Naive thymus-derived CD8-positive, alpha-beta T cell (primary cell): ENCODE data around the gene SBNO2. TPM values are rescaled to one million over a fixed set of nuclear protein-coding genes. Genes with fewer than 3 reads are reported as not detected.

Source experiments
- ATAC-seq, 2 donors: fragments of 150-1000 bp; cut with Tn5 transposase in 1 of 2; sonication (Bioruptor Pico), chemical (Tn5 transposase) in 1 of 2; 1 replicate in 1 of 2; 2 replicates in 1 of 2; pipeline ENCODE4 v1.10.0; 2021; ENCODE audit warnings: mild to moderate bottlenecking in 2 of 2, moderate library complexity in 2 of 2
- POLR2A ChIA-PET: fragments of 350-600 bp; sonication (Branson Sonifier 250); formaldehyde crosslinking; loops from one replicate; lab custom pipeline; 2021; ENCODE audit warnings: antibody characterized with exemption; lab: Charles Lee
- DNase-seq, 10 donors: peaks; one replicate each; pipeline versions ENCODE4 v3.0.0 to v3.0.0-alpha.2; 2020 to 2022
- H3K27ac Mint-ChIP-seq, 10 donors: one replicate each; pipeline ENCODE4 v1.8.0; 2020 to 2022; ENCODE audit warnings: mild to moderate bottlenecking in 10 of 10, mixed read lengths in 10 of 10, moderate library complexity in 4 of 10, inconsistent platforms in 1 of 10
- H3K27me3 Mint-ChIP-seq, 5 donors: one replicate each; pipeline ENCODE4 v1.8.0; 2021 to 2022; ENCODE audit warnings: mixed read lengths in 5 of 5
- H3K36me3 Mint-ChIP-seq, 3 donors: one replicate each; pipeline ENCODE4 v1.8.0; 2020 to 2022; ENCODE audit warnings: mixed read lengths in 3 of 3, mild to moderate bottlenecking in 2 of 3, inconsistent platforms in 1 of 3
- H3K4me1 Mint-ChIP-seq, 4 donors: one replicate each; pipeline ENCODE4 v1.8.0; 2021 to 2022; ENCODE audit warnings: mixed read lengths in 4 of 4
- H3K4me3 Mint-ChIP-seq, 10 donors: one replicate each; pipeline ENCODE4 v1.8.0; 2020 to 2022; ENCODE audit warnings: mild to moderate bottlenecking in 10 of 10, mixed read lengths in 10 of 10, moderate library complexity in 6 of 10, inconsistent platforms in 1 of 10
- H3K9me3 Mint-ChIP-seq, 9 donors: one replicate each; pipeline ENCODE4 v1.8.0; 2020 to 2022; ENCODE audit warnings: mixed read lengths in 9 of 9, mild to moderate bottlenecking in 3 of 9, inconsistent platforms in 1 of 9, moderate library complexity in 1 of 9
- polyA plus RNA-seq, 3 donors: library from polyadenylated mRNA; unstranded; fragments of 300-500 nt; fragmentation: Illumina TruSeq; gene quantifications; one replicate each; pipeline ENCODE4 v1.2.3, GENCODE V29; 2021
- total RNA-seq, 8 experiments: library from RNA in 2 of 8; stranded (reverse) in 2 of 8; gene quantifications; one replicate each; pipeline ENCODE4 v1.2.3 and lab custom pipeline; 2021 to 2026

SBNO2 gene
- total and polyA plus RNA-seq, 5 experiments from 2014 or later, result 0.68 to 82.4 (median 2.3) TPM

DNA sequence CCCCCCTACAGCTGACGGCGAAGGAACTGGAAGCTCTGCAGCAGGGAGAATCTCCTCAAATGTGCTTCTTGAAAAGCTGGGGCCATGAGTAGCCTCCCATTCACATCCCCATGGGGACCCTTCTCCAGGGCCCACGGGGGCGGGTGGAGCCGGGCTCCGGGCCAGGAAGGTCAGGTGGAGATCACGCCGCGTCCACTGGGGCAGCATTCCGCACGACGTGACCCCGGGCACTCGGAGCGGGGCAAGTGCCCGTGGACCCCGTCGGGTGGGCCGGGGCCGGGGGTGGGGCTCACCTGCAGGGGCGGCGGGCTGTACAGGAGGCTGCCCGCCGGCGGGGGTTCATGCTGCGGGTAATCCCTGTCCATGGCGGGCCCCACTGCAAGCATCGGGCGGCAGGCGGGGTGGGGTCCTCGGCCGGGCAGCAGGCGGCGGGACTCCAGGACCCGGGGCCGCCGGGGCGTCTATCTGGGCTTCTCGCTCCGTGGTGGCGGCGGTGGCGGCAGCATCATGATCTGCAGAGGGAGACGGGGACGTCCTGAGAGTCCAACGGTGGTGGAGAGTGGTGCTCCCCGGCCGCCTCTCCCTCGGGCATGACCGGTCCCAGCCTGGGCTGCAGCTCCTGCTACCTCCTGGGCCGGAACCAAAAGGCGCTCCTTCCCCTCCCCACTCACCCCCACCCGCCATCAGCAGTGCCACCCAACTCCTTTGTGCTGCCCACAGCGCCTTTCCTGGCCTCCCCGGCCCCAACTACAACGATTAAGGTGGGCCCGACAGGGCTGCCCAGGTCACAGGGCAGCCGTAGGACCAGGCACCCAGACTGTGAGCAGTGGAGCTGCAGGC lies 20.0 kb downstream of the SBNO2 start:
- H3K9me3 Mint-ChIP-seq, result no peaks in the 10 kb centered on the region
- H3K4me3 Mint-ChIP-seq, result no peak overlapping the region
- H3K4me1 Mint-ChIP-seq, result peaks cover 0 to 8% (median 0%) of the 10 kb centered on the region in 4 donors
- ATAC-seq (no peak), DNase-seq (no peak)
- POLR2A ChIA-PET, result no interaction called here
- H3K27ac Mint-ChIP-seq, result no peak overlapping the region
- H3K36me3 Mint-ChIP-seq, result peaks cover 0 to 14% (median 0%) of the 10 kb centered on the region in 3 donors
- H3K27me3 Mint-ChIP-seq, result no peaks in the 10 kb centered on the region

DNA sequence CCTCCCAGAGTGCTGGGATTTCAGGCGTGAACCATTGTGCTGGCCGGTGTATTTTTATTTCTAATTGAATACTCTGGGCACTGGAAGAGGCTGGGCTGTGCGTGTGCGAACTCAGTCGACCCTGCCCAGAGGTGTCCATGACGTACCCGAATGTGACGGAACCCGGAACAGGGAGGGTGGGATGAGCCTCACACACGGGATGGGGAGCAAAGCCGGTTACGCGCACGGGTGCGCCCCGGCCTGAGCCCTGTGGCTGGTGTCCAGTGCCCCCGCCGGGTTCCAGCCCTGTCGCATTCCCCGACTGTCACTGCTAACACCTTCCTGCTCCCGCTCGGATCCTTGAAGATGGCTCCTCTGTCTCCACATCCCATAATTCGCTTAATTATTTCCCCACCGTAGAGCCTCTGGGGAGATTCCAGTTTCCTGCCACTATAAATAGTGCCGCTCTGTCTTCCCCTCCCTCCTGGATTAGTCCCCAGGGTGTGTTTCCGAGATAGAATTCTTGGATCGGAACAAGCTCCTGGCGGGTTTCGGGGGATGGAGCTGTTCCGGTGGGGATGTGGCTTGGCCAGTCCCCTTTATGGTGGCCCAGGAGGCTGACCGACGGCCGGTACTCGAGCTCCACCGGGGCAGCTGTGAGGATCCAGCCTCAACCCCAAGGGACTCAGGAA lies 22.0 kb downstream of the SBNO2 start:
- no peak for DNase-seq
- Mint-ChIP-seq H3K36me3 (peaks cover 0 to 15% (median 0%) of the 10 kb centered on the region in 3 donors), H3K4me3 (no peak overlapping the region), H3K9me3 (no peaks in the 10 kb centered on the region), H3K27me3 (no peaks in the 10 kb centered on the region), H3K27ac (peak overlapping the region in 1 of 10 donors; percentile 34), H3K4me1 (peaks cover 0 to 4% (median 0%) of the 10 kb centered on the region in 4 donors)
- no peak for ATAC-seq
- POLR2A ChIA-PET, result no interaction called here

DNA sequence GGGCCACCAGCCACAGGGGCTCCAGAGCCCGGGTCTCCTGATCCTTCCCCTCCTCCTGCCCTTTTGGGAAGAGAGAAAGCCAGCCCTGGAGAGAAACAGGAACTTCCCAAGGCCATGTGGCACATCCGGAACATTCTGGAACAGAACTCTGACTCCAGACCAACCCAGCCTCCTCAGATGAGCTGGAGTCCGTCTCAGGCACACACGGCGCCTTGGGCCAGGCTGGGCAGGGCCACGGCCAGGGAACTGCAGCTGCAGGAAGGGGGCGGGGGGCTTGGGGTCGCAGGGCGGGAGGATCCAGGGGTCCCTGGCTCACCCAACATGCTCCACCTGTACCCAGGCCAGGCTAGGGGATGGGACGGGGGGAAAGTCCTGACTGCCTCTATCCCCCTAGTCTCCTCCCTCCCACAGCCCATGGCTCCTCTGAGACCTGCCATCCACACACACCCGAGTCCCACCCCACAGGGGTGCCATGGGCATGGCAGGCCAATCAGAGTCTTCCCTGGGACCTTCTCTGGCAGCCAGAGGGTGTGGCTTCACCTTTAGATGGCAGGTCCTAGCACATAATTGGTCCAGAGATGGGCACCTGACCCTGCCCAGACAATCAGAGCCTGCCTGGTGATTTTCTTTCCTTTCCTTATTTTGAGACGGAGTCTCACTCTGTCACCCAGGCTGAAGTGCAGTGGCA lies 22.9 kb downstream of the SBNO2 start:
- DNase-seq (no peak), ATAC-seq (no peak)
- H3K36me3 Mint-ChIP-seq, result peaks cover 0 to 16% (median 0%) of the 10 kb centered on the region in 3 donors
- H3K4me1 Mint-ChIP-seq, result peaks cover 0 to 2% (median 0%) of the 10 kb centered on the region in 4 donors
- H3K9me3 Mint-ChIP-seq, result no peaks in the 10 kb centered on the region
- no peaks in the 10 kb centered on the region for H3K27me3 Mint-ChIP-seq
- H3K27ac Mint-ChIP-seq, result peak overlapping the region in 1 of 10 donors; percentile 34
- H3K4me3 Mint-ChIP-seq, result no peak overlapping the region
- POLR2A ChIA-PET, result no interaction called here

DNA sequence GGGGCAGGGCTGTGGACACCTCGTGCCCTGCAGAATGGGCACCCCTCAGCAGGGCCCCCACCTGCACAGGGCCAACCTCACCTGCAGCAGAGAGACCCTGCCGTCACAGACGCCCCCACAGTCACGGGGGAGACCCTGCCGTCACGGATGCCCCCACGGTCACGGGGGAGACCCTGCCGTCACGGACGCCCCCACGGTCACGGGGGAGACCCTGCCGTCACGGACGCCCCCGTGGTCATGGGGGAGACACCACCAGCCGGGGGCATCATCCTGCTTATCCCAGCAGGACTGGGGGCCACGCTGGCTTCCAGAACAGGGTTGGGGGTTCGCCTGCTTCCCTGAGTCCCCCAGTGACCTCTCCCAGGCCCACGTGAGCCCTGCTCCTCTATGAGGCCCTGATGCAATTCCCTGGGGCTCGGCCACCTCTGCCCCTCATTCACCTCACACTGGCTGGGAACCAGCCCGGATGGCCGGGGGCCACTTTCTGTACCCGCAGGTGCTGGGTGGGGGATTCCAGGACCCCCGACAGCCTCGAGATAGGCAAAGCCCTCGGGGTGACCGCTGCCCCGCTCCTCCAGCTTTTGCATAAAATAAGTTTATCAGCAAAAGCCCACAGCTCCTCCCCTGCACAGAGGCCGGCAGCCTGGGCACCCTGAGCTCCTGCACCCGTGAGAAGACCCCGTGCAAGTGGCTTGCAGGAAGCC lies 23.6 kb downstream of the SBNO2 start:
- DNase-seq, result no peak
- Mint-ChIP-seq H3K27ac (no peak overlapping the region), H3K4me3 (no peak overlapping the region), H3K9me3 (no peaks in the 10 kb centered on the region), H3K4me1 (peaks cover 0 to 2% (median 0%) of the 10 kb centered on the region in 4 donors), H3K27me3 (no peaks in the 10 kb centered on the region), H3K36me3 (peaks cover 0 to 19% (median 0%) of the 10 kb centered on the region in 3 donors)
- POLR2A ChIA-PET, result no interaction called here
- no peak for ATAC-seq

DNA sequence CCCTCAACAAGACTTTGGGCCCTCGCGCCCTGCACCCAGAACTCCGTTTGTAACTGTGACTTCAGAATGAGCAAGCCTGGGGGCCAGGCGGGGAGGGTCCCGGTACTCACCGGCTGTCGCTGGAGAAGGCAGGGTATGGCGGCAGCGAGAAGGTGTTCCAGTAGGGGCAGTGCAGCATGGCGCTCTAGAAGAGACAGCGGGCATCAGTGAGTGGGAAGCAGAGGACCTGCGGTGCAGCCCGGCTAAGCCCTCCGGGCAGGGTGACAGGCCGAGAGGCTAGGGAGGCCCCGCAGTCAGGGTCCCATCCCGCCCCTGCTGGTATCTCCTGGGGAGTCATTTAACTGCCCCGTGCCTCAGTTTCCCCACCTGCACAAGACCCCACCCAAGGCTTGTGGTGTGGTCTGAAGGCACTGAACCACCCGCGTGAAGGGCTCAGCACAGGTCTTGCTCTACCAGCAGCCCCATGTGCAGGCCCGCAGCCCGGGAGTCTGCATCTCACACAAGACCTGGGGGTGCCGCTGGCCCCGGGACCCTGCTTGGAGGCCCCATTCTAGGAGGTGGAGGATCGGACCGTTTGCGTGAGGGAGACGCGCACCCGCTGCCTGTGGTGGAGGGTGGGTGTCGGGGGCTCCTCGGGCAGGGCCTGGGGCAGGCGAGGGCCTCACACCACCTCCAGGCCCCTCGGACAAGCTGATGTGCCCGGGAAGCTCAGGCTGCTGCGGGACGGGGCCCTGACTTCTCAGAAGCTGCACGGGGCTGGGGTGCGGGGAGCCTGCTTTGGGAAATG lies 24.6 kb downstream of the SBNO2 start:
- peaks cover 0 to 7% (median 6%) of the 10 kb centered on the region in 4 donors for H3K4me1 Mint-ChIP-seq
- POLR2A ChIA-PET, result no interaction called here
- no peaks in the 10 kb centered on the region for H3K27me3 Mint-ChIP-seq
- no peak overlapping the region for H3K27ac Mint-ChIP-seq
- H3K4me3 Mint-ChIP-seq, result no peak overlapping the region
- peaks cover 0 to 27% (median 3%) of the 10 kb centered on the region in 3 donors for H3K36me3 Mint-ChIP-seq
- no peak for DNase-seq
- no peaks in the 10 kb centered on the region for H3K9me3 Mint-ChIP-seq
- ATAC-seq, result no peak

DNA sequence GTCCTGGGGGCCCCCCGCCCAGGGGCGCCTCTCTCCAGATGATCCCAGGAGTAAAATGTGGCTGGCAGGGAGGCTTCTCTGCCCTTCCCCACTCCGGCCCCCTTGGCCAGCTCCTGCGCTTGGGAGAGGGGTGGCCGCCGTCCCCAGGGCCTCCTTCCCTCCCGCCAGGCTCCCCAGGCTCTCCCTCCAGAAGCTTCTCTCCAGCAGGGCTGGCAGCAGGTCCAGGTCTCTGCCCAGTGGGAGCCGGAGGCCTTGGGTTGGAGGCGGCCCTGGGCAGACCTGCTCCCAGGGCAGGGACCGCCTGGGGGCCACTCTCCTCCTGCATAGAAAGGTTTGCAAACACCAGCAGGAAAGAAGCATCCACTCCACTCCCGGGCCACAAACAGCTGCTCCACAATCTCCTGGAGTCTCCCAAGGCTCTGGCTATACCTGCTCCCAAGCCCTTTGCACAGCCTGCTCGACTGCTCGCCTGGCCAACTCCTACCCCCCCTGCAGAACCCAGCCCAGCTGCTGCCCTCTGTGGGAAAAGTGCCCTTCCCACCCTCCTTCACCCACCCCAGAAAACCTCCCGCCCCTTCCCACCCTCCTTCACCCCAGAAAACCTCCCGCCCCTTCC lies 26.0 kb downstream of the SBNO2 start:
- Mint-ChIP-seq H3K27ac (no peak overlapping the region), H3K9me3 (no peaks in the 10 kb centered on the region), H3K4me3 (no peak overlapping the region), H3K27me3 (no peaks in the 10 kb centered on the region), H3K4me1 (peaks cover 0 to 11% (median 8%) of the 10 kb centered on the region in 4 donors), H3K36me3 (peaks cover 0 to 32% (median 8%) of the 10 kb centered on the region in 3 donors)
- POLR2A ChIA-PET, result no interaction called here
- no peak for ATAC-seq
- no peak for DNase-seq

DNA sequence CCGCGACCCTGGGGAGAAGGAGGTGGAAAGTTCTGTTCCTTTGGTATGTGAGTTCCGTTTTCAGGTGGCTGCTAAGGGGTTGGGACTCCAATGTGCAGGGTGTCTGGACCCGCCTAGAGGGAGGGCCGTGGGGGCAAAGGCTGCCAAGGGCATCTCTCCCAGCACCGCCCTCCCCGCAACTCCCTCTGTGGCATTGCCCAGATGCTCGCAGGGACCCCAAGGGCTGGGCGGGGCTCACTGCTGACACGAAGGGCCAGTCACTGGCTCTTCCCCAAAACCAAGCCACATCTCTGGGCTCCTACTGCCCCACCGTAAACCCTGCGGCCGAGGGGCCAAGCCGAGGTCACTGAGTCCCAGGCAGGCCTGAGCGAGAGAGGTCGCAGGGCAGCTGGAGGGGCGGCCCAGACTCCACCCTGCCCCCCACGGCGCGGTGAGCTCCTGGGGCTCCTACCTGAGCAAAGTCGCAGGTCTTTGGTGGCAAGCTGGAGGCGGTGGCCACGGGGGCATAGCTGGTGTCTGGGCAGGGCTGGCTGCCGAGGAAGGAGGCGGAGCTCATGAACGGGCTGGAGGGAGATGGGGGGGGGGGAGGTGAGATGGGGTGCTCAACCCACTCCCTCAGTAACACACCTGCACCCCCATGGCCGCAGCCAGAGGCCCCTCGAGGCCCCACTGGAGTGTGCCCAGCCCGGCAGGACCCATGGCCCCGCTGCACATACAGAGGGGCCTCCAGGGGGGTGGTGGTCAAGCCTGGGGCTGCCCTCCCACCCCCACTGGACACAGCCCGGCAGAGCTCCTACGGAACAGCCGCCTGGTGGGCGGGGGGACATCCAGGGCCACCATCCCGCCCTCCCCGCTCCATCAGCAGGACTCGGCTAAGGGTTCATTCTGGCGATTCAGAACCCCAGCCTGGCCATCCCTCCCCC lies 26.9 kb downstream of the SBNO2 start:
- Mint-ChIP-seq H3K27me3 (no peaks in the 10 kb centered on the region), H3K4me1 (peaks cover 0 to 12% (median 8%) of the 10 kb centered on the region in 4 donors), H3K36me3 (peaks cover 0 to 29% (median 12%) of the 10 kb centered on the region in 3 donors), H3K9me3 (peaks cover 0 to 3% (median 0%) of the 10 kb centered on the region in 9 donors), H3K4me3 (no peak overlapping the region), H3K27ac (no peak overlapping the region)
- POLR2A ChIA-PET, result no interaction called here
- ATAC-seq (no peak), DNase-seq (no peak)

DNA sequence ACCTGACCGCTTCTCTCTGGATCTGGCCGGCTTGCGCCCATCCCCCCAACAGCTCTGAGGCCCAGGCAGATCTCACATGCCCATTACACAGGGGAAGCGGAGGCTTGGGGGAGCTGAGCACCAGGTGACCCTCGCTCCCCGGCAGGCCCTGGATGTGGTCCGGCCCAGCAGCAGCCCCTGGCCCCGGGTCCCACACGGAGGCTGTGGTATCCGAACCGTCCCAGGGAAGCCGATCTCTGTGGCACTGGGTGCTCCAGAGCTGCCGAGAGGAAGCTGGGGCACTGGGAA lies 27.7 kb downstream of the SBNO2 start:
- POLR2A ChIA-PET, result interaction anchor here (1.1 kb wide), 1 partner anchor 15 kb away, joined by 3 read pairs; no protein-coding TSS in a partner anchor
- no peak for DNase-seq
- no peak for ATAC-seq
- H3K9me3 Mint-ChIP-seq, result peaks cover 0 to 10% (median 0%) of the 10 kb centered on the region in 9 donors
- H3K36me3 Mint-ChIP-seq, result peaks cover 0 to 29% (median 15%) of the 10 kb centered on the region in 3 donors
- no peaks in the 10 kb centered on the region for H3K27me3 Mint-ChIP-seq
- no peak overlapping the region for H3K4me3 Mint-ChIP-seq
- no peak overlapping the region for H3K27ac Mint-ChIP-seq
- peaks cover 0 to 17% (median 11%) of the 10 kb centered on the region in 4 donors for H3K4me1 Mint-ChIP-seq

DNA sequence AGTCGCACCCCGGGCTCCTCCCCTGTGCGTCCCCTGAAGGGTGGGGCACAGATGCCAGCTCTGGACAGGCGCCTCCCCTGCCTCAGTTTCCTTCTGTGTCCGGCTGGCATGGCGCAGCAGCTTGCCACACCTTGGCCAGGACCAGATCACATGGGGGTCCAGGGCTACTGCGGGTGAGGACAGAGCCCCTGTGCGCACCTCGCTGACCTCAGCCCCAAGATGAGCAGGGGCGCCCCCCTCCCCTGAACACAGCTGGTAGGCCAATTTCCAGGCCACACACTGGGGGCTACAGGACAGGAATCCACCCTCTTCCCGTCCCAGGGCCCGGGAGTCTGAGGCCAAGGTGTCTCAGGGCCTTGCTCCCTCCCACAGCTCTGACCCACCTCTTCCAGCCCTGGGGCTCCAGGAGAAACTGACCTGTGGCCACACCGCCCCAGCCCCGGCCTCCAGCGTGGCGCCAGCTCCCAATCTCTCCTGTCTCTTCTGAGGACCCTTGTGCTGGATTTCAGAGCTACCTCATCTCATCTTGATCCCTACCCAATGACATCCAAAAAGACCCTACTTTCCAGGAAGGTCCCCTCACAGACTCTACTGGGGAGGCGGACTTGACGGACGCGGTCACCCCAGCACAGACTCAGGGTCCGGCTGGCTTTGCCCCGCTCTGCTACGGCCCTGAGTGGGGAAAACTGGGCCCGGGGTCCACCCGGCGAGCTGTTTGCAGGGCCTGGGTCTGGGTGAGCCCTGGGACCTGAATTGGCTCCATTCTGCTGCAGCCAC lies 28.2 kb downstream of the SBNO2 start:
- no peaks in the 10 kb centered on the region for H3K27me3 Mint-ChIP-seq
- peak overlapping the region in 2 of 10 donors; percentile 22 to 85 for H3K27ac Mint-ChIP-seq
- POLR2A ChIA-PET, result interaction anchor here (0.7 to 1.1 kb wide), 2 partner anchors 15 to 117 kb away, joined by 3 to 4 read pairs; no protein-coding TSS in a partner anchor

DNA sequence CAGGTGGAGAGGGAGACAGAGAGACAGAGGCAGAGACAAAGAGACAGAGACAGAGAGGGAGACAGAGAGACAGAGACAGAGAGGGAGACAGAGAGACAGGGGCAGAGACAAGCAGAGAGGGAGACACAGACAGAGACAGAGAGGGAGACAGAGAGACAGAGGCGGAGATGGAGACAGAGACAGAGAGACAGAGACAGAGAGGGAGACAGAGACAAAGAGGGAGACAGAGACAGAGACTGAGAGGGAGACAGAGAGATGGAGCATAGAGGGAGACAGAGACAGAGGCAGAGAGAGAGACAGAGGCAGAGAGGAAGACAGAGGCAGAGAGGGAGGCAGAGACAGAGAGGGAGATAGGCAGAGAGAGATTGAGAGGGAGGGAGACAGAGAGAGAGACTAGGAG lies 29.3 kb downstream of the SBNO2 start:
- Mint-ChIP-seq H3K27me3 (no peaks in the 10 kb centered on the region), H3K4me1 (peaks cover 0 to 20% (median 11%) of the 10 kb centered on the region in 4 donors), H3K9me3 (peaks cover 0 to 10% (median 0%) of the 10 kb centered on the region in 9 donors), H3K36me3 (peaks cover 0 to 32% (median 18%) of the 10 kb centered on the region in 3 donors), H3K4me3 (peak overlapping the region in 2 of 10 donors; percentile 32 to 40), H3K27ac (peak overlapping the region in 4 of 10 donors; percentile 85 to 91 (median 87))
- ATAC-seq, result no peak
- DNase-seq, result no peak
- POLR2A ChIA-PET, result interaction anchor here (0.7 kb wide), 1 partner anchor 349 kb away, joined by 3 read pairs; no protein-coding TSS in a partner anchor

More for the DNA sequence above, 28.2 kb downstream of the SBNO2 start:
- H3K4me1 Mint-ChIP-seq, result peaks cover 0 to 17% (median 11%) of the 10 kb centered on the region in 4 donors
- H3K4me3 Mint-ChIP-seq, result no peak overlapping the region
- no peak for ATAC-seq
- peaks cover 0 to 10% (median 0%) of the 10 kb centered on the region in 9 donors for H3K9me3 Mint-ChIP-seq
- peaks cover 0 to 29% (median 15%) of the 10 kb centered on the region in 3 donors for H3K36me3 Mint-ChIP-seq
- DNase-seq, result no peak
